LNCaP clone FGC (cell line): ENCODE data around the gene GPBAR1.

Experiments used
- DNase-seq: peaks from one replicate; pipeline ENCODE4 v3.0.0-alpha.2; 2011; ENCODE audit warnings: low read depth
- H3K4me3 ChIP-seq: 2 replicates; pipeline ENCODE4 v1.5.1; 2011; ENCODE audit warnings: mild to moderate bottlenecking, low read depth, low read length, control low read depth
- CTCF ChIP-seq: IDR thresholded peaks from 2 replicates; pipeline ENCODE4 v1.5.1; 2012; ENCODE audit warnings: mild to moderate bottlenecking; ENCODE audit not compliant: control insufficient read depth, insufficient read depth; ENCODE audit errors: extremely low read depth

GPBAR1 gene

GRCh38 chr2:218229851-218230250 lies 31.0 kb upstream of the GPBAR1 start:
- no peak for TF ChIP-seq CTCF
- no peak for DNase-seq
- no peak overlapping the region for H3K4me3 ChIP-seq

- no peak for TF ChIP-seq CTCF
- no peak for DNase-seq
- H3K4me3 ChIP-seq, result no peak overlapping the region
Measured at GRCh38 chr2:218230882-218231281, 29.9 kb upstream of the GPBAR1 start.

- no peak overlapping the region for H3K4me3 ChIP-seq
- no peak for DNase-seq
- no peak for TF ChIP-seq CTCF
Measured at GRCh38 chr2:218233543-218233942, 27.3 kb upstream of the GPBAR1 start.

GRCh38 chr2:218234521-218234920 lies 26.3 kb upstream of the GPBAR1 start:
- no peak for DNase-seq
- no peak overlapping the region for H3K4me3 ChIP-seq
- TF ChIP-seq CTCF, result no peak

- H3K4me3 ChIP-seq, result no peak overlapping the region
- no peak for TF ChIP-seq CTCF
- DNase-seq, result no peak
Measured at GRCh38 chr2:218235017-218235416, 25.8 kb upstream of the GPBAR1 start.

GRCh38 chr2:218236829-218237228 lies 24.0 kb upstream of the GPBAR1 start:
- no peak for DNase-seq
- no peak for TF ChIP-seq CTCF
- H3K4me3 ChIP-seq, result no peak overlapping the region

GRCh38 chr2:218238887-218239286 lies 21.9 kb upstream of the GPBAR1 start:
- H3K4me3 ChIP-seq, result no peak overlapping the region
- TF ChIP-seq CTCF, result no peak
- DNase-seq, result no peak
